NB4 (cell line): ENCODE results near the gene SFXN5.

Source experiments
- CTCF ChIP-seq: IDR thresholded peaks from one replicate; pipeline ENCODE4 v1.5.1; 2012; ENCODE audit warnings: low read depth, low read length
- MAX ChIP-seq: IDR thresholded peaks from 2 replicates; pipeline ENCODE4 v1.6.1; 2011; ENCODE audit warnings: low read depth, low read length
- POLR2A ChIP-seq: IDR thresholded peaks from 2 replicates; pipeline ENCODE4 v1.6.1; 2011; ENCODE audit warnings: mild to moderate bottlenecking; ENCODE audit not compliant: insufficient read length; ENCODE audit errors: extremely low read depth

- no peak for TF ChIP-seq POLR2A
- no peak for TF ChIP-seq CTCF
- TF ChIP-seq MAX = no peak
Measured at GRCh38 chr2:72958542-72959385, 112.7 kb downstream of the SFXN5 start.
